NCI-H2227 (cell line): Measurements from ENCODE around the gene GLCE.

Experiments
- DNase-seq: peaks from one replicate; lab custom pipeline; 2025; ENCODE audit not compliant: unreplicated experiment; lab: John Stamatoyannopoulos, UW

The GLCE gene

DNA sequence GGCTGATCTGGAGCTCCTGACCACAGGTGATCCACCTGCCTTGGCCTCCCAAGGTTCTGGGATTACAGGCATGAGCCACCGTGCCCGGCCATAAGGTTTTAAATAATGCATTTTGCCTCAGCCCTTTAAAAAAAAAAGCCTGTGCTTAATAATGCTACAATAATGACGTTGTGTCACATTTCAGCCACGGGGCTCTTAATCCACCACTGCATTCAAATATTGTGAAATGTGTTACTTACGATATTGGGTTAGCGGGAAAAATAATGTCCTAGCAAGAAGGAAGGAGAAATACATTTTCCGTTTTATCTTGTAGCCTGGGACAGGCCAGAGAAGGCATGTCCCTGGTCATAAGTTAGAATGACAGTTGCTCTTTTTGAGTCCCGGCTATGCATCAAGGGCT, 155.9 kb downstream of the GLCE start:
- no peak for DNase-seq

DNA sequence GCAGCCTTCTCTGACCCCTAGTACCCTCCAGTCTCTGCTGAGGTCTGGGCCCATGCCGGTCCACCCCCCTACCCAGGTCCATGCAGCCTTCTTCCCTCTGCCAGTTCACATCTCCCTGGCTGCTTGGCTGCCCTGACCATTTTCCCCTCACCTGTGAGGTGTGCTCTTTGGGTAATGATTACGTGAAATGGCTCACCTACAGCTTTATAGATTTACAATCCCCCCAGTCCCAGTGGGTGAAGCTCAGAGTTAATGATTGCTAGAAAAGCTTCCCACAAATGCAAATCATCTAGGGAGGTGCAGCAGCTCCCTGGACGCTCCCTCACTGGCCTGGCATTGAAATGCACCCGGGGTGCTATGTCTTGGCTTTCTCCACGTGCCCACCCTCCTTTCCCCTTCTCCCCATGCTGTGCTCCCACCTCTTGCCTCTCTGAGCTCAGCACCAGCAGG, 157.0 kb downstream of the GLCE start:
- DNase-seq = no peak

- DNase-seq = no peak
Measured at GRCh38 chr15:69318033-69318432, 157.6 kb downstream of the GLCE start.

DNA sequence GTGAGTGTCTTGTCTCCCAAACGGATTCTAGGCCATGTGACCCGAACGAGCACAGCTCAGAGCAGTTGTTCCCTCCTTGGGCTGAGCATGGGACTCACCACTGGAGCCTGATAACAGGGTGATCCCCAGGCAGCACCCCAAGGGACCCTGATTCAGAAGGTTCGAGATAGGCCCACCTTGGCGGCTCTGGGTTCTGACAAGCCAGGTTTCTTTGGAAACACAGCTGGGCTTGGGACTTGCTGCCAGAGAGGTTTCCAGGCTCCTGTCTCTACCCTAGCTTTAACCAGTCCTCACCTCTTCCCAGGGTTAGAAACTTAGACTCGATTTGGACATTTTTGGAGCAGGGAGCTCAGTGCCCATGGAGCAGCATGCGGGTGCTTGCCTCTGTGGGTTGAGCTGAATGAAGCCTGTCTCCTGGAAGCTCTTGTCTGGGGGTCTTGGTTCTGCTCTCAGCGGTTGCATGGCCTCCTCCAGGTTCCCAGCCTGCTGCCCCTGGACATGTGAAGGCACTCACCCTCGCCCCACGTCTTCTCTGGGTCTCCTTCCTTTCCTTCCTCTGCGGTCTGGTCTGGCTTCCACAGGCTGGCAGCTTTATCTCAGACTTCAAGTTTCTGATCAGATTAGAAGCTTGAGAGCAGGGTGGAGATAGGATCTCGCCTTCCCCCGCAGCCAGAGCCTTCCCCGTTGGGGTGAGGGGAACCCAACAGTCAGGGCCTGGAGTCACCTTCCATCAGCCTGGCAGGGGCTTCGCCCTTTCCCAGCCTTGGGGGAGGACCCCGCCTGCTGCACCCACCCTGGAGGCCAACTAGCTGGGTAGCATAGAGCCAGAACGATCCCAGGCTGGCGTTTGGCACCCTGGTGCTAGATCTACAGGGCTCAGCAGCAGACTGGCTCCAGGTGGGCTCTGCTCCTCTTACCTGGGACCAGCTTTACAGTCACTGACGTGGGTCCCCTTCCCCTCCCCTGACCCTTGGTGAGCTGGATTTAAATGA, 159.2 kb downstream of the GLCE start:
- DNase-seq = no peak

- no peak for DNase-seq
Measured at GRCh38 chr15:69320977-69321554, 160.6 kb downstream of the GLCE start.
